Mucosa of descending colon (tissue), 3 donors: ENCODE results near the gene PSAP. TPM values are rescaled to one million over a fixed set of nuclear protein-coding genes. Genes with fewer than 3 reads are reported as not detected.

Experiments used
- ATAC-seq: fragments of 200-7000 bp; cut with Tn5 transposase; one replicate; pipeline ENCODE4 v1.9.1; 2020; ENCODE audit warnings: mild to moderate bottlenecking, moderate library complexity
- DNase-seq, 3 donors: peaks; one replicate each; pipeline ENCODE4 v3.0.0-alpha.2; 2020
- H3K36me3 ChIP-seq: fragments of 200-600 bp; one replicate; pipeline ENCODE4 v1.8.0; 2021; ENCODE audit warnings: low read depth, mild to moderate bottlenecking
- H3K4me1 ChIP-seq: fragments of 200-600 bp; one replicate; pipeline ENCODE4 v1.8.0; 2021; ENCODE audit warnings: low read depth, mild to moderate bottlenecking
- H3K4me3 ChIP-seq: fragments of 200-600 bp; one replicate; pipeline ENCODE4 v1.8.0; 2021; ENCODE audit warnings: mild to moderate bottlenecking
- H3K9me3 ChIP-seq: fragments of 200-600 bp; one replicate; pipeline ENCODE4 v1.8.0; 2021; ENCODE audit warnings: mild to moderate bottlenecking
- intact Hi-C, 2 donors: fragments of 100-400 bp; cut with DNase I in 1 of 2; cut with micrococcal nuclease in 1 of 2; formaldehyde crosslinking; loops; one replicate each; pipeline versions ENCODE4 v1.11.0 to v1.11.1; 2022; cut with DNase I, micrococcal nuclease
- total RNA-seq, 3 donors: library from RNA; stranded (reverse); fragmentation: NEBNext Ultra II Directional in 2 of 3; extraction: Animal tissue kit (Norgen Biotek cat#: 25700) in 2 of 3; gene quantifications; one replicate each; pipeline versions ENCODE4 v1.2.1 to v1.2.4, GENCODE V29; 2021 to 2023
- TF ChIP-seq, protein P1 (sequence below): fragments of 200-600 bp; IDR thresholded peaks from one replicate; pipeline ENCODE4 v1.8.0; 2022; ENCODE audit warnings: antibody characterized with exemption, mild to moderate bottlenecking
- donor health status: DM: no; HTN: no; CAD: no; lungs with moderate emphysema.
- donor health status: DM: no; HTN: no; CAD: no.
- donor health status: DM: no; HTN: yes; CAD: no.

The PSAP gene
- total RNA-seq, 3 donors from 2014 or later = 561 to 810 (median 653) TPM

DNA sequence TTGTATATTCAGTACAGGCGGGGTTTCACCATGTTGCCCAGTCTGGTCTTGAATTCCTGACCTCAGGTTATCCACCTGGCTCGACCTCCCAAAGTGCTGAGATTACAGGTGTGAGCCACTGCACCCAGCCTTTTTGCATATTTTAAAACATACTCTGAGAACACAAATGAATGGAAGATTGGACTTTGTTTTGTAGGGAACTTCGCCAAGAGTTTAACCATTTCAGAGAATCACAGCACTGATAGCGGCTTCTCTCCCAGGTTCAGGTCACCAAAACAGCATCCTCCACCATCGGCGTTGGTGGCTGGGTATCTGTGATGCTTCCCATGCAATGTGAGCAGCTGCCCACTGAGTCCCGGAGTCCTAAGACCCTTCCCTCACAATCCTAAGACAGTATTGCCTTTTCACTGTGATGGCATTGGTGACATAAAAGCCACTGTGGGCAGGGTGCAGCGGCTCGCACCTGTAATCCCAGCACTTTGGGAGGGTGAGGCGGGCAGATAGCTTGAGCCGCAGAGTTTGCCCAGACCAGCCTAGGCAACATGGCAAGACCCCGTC lies 42.3 kb upstream of the PSAP start:
- Histone ChIP-seq H3K36me3 (no peaks in the 10 kb centered on the region), H3K4me3 (no peak overlapping the region), H3K9me3 (no peaks in the 10 kb centered on the region), H3K4me1 (peaks cover 14% of the 10 kb centered on the region)
- intact Hi-C loops = no loop called here
- peak in 1 of 3 donors; percentile 35 for DNase-seq
- peak; percentile 20 for ATAC-seq
- TF ChIP-seq, protein P1, sequence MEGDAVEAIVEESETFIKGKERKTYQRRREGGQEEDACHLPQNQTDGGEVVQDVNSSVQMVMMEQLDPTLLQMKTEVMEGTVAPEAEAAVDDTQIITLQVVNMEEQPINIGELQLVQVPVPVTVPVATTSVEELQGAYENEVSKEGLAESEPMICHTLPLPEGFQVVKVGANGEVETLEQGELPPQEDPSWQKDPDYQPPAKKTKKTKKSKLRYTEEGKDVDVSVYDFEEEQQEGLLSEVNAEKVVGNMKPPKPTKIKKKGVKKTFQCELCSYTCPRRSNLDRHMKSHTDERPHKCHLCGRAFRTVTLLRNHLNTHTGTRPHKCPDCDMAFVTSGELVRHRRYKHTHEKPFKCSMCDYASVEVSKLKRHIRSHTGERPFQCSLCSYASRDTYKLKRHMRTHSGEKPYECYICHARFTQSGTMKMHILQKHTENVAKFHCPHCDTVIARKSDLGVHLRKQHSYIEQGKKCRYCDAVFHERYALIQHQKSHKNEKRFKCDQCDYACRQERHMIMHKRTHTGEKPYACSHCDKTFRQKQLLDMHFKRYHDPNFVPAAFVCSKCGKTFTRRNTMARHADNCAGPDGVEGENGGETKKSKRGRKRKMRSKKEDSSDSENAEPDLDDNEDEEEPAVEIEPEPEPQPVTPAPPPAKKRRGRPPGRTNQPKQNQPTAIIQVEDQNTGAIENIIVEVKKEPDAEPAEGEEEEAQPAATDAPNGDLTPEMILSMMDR = no peak

DNA sequence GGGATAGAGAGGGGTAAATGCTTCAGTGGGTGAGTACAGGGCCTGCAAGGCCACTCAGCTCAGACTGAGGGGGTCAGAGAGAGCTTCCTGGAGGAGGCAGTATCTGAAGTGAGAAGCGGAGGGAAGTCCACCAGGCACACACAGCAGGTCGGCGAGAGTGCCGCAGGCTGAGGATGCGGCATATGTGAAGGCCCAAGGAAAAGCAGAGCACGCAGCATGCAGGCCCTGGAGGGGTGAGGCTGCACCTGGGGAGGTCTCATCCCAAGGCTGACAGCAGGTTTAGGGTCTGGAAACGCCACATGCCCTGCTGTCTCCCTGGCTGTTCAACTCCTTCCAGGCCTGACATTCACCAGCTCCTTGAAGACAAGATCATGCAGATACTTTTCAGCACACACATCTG lies 40.4 kb upstream of the PSAP start:
- DNase-seq (no peak), ATAC-seq (no peak)
- H3K4me1 ChIP-seq = peaks cover 14% of the 10 kb centered on the region
- intact Hi-C loops = no loop called here
- no peak overlapping the region for H3K4me3 ChIP-seq
- H3K9me3 ChIP-seq = no peaks in the 10 kb centered on the region
- TF ChIP-seq, protein P1 = no peak
- H3K36me3 ChIP-seq = no peaks in the 10 kb centered on the region

DNA sequence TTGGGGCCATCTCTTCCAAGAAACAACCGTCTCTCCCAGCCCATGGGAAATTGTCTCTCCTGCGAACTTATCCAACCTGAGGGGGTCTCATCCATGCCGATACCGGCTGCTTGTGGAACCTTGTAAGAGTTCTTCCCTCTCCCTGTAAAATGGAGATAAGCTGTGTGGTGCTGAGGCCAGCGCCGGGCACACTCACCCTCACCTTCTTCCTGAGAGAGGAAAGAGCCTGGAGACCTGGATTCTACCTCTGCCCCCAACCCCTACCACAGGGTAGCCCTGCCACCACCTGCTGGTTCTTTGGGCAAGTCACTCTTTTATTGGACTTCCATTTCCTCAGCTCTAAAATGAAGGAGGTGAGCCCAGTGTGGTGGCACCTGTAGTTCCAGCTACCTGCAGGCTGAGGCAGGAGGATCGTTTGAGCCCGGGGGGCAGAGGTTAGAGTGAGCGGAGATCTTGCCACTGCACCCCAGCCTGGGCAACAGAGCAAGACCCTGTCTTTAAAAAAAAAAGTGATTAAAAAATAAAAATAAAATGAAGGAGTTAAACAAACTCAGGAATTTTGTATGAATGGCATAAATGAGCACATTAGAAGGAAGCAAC lies 38.4 kb upstream of the PSAP start:
- Histone ChIP-seq H3K9me3 (no peaks in the 10 kb centered on the region), H3K4me3 (no peak overlapping the region), H3K36me3 (no peaks in the 10 kb centered on the region), H3K4me1 (peaks cover 14% of the 10 kb centered on the region)
- intact Hi-C loops = no loop called here
- ATAC-seq (no peak), DNase-seq (peak in 1 of 3 donors; percentile 26)
- TF ChIP-seq, protein P1 = no peak

DNA sequence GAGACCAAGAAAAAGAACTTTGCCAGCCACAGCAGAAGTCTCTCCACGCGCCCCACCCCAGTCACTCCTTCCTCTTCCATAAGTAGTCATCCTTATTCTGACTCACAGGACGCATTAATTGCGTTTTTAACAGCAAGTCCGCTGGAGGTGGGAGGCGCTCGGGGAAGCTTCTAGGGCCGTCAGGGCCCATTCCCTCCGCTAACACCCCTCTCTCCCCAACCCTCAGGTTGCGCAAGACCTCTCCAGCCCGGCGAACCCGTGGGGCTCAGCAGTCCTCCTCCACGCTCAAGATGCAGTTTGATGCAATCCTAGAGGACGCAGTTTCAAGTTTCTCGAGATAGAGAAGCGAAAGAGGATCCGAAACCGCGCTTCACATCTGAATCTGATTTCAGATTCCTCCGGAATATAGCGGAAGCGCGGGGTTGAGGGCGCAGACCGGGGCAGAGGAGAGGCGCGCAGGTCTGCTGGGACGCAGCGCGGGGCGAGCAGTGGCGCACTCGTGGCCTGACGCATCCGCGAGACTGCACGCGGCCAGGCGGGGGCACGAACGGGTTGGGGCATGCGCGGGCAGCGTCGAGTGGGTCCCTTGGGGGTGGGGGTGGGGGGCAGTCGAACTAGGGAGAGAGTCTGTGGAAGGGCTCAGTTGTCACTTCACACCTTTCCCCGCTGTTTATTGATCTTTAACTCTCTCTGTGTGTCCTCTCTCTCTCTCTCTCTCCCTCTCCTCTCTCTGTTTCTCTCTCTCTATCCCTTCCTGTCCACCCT lies 37.8 kb upstream of the PSAP start:
- TF ChIP-seq, protein P1 = no peak
- Histone ChIP-seq H3K4me1 (peaks cover 11% of the 10 kb centered on the region), H3K36me3 (no peaks in the 10 kb centered on the region), H3K4me3 (no peak overlapping the region), H3K9me3 (no peaks in the 10 kb centered on the region)
- DNase-seq (peak; percentile 69 to 87 (median 72)), ATAC-seq (peak; percentile 85)
- intact Hi-C loops = no loop called here

DNA sequence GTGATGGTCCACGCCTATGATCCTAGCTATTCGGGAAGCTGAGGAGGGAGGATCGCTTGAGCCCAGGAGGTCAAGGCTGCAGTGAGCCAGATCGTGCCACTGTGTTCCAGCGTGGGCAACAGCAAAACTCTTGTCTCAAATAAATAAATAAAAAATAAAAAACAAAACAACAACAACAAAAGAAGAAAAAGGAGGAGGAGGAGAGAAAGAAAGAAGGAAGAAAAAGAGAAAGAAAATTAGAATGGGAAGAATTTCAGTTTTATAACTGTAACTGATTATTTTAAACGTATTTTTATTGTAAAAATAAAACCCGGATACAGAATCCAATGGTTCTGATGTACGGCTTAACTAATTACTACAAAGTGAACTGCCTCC lies 37.2 kb upstream of the PSAP start:
- no peak for ATAC-seq
- Histone ChIP-seq H3K9me3 (no peaks in the 10 kb centered on the region), H3K36me3 (no peaks in the 10 kb centered on the region), H3K4me1 (peaks cover 10% of the 10 kb centered on the region), H3K4me3 (no peak overlapping the region)
- intact Hi-C loops = no loop called here
- no peak for DNase-seq
- TF ChIP-seq, protein P1 = no peak
